GM19193 (cell line): ENCODE data around the gene AKAP8.

Experiments used
- POLR2A ChIP-seq: IDR thresholded peaks from 4 replicates; pipeline ENCODE4 v1.6.1; 2011; ENCODE audit not compliant: insufficient read depth, insufficient read length; ENCODE audit errors: extremely low read depth

Gene AKAP8

DNA sequence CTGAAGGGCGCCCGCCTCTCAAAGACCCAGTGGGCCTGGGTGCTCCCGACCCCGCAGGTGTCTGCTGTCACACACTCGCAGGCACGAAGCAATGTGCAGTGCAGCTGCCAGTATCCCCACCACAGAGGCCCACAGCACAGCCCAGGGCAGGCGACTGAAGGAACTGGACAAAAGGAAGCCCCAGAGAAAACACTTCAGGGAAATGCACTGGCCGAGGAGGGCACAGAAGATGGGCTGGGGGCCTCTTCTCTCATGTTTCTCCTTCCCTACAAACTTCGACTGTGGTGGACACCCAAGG is 10.0 kb downstream of the AKAP8 start:
- peak; percentile 13 for TF ChIP-seq POLR2A

DNA sequence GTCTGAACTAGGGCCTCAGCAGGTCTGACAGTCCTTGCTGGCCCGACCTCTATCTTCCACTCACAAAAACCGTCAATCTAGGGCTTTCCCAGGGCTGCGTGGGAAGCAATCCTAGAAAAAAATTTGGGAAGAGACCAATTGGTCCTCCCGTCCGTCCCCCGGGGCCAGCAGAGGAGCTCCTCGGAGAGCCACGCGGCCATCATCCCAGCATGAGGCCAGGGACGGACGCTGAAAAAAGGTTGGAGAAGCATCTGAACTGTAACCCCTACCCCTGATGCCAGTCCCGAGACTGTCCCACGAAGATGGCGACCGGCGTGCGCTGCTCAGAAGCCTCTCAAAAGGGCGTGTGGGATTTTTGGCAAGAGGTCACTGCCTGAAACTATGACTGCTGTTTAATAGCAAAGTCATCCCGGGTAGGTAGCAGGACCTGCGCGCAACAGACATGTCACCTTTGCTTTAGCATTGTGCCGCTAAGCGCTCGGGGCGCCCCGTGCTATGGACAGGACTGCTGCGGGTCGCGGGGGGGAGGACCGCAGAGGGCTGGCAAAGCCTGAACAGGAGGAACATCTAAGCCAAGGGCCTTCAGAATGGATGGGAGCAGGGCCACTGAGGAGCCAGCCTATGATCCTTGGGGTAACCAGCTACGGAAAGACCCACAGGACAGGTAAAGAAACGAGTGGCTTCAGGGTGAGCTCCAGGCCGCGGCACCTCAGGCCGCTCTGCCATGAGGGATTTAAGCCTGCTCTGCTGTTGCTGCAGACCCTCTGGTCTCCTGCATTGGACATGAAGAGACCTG is 10.6 kb downstream of the AKAP8 start:
- TF ChIP-seq POLR2A, result no peak

DNA sequence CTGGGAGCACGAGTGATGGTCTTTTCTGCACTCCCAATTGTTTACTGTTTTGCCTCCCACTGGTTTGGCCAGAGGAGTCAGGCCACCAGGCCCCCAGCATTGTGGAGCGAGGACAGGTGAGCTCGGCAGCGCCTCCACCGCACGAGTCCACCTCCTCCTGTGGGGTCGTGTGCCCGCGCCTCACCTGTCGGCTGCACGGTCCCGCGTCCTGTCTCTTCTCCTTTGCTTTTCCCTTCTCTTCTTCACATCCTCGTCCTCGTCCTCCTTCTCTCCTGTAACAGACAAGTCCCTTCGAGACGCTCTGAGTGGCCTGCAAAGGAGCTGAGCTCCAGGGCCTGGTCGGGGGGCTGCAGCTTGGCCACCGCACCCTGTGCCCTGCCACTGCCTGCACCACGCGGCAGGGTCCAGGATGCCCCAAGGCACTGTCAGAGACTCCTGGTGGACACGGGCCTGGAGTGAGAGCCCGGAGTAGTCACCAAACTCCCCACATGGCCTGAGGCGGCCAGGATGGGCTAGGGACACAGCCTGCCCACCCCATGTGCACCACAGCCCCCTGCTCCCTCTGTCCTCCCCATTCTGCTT is 11.4 kb downstream of the AKAP8 start:
- no peak for TF ChIP-seq POLR2A

DNA sequence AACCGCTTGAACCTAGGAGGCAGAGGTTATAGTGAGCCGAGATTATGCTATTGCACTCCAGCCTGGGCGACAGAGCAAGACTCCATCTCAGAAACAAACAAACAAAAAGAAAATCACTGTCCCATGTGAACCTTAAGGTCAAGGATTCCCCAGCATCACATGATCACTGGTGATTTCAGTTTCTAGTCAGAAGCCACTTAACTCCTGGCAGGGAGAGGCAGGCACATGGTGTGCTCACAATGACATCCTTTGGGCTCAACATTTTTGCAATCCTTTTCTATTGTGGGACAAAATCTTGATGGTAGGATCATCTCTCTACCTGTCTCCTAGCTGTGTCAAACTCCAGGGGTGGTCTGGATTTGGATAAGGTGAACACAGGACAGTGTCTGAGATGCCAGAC is 12.1 kb downstream of the AKAP8 start:
- TF ChIP-seq POLR2A, result no peak

DNA sequence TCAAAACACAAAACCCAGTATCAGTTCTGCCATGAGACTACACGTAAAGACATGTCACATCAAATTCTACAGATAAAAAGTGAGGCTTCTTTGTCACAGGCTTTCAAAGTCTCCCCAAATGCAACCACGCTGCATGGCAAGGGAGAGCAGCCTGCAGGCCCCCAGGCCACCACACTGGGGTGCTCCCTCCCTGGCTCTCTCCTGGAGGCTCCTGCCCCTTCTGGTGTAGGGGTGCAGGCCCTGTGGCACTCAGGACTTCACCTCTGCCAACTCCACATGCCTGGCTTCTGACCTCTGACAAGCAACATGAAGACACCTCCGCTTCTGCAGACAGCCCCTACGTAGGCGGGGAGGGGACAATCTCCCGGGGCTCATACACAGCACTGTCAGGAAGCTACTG is 14.3 kb downstream of the AKAP8 start:
- no peak for TF ChIP-seq POLR2A

DNA sequence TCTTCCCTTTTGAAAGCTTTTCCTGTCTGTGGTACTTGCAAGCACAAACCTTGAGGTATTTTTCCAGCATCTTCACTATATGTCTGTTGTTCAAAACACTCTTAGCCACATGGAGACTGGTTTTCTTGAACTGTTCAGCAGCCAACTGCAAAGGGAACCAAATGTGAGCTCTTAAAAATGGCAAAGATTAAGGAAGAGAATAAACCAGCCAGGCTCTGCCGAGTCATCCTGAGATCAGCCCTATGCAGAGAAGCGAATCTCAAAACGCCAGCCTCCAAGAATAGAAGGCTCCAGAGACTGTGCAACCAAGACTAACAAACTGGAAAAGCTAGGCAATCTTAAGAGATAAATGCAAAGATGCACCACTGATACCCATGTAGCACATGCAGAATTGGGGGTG is 20.7 kb downstream of the AKAP8 start:
- TF ChIP-seq POLR2A, result no peak

DNA sequence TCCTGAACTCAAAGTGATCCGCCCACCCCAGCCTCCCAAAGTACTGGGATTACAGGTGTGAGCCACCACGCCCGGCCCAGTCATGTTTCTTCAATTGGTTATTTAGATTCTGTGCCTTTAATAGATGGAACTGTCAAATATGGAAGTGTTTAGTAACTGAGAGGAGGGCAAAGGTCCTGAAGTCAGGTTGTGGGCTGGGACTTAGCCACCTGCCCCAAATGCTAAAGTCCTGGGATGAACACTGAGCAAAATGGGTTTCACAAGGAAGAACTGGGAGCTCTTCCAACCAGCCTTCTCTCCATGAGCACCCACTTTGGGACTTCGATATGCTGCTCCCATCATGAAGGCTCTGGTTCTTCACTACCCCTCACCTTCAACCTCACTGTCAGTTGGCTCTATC is 21.7 kb downstream of the AKAP8 start:
- no peak for TF ChIP-seq POLR2A

DNA sequence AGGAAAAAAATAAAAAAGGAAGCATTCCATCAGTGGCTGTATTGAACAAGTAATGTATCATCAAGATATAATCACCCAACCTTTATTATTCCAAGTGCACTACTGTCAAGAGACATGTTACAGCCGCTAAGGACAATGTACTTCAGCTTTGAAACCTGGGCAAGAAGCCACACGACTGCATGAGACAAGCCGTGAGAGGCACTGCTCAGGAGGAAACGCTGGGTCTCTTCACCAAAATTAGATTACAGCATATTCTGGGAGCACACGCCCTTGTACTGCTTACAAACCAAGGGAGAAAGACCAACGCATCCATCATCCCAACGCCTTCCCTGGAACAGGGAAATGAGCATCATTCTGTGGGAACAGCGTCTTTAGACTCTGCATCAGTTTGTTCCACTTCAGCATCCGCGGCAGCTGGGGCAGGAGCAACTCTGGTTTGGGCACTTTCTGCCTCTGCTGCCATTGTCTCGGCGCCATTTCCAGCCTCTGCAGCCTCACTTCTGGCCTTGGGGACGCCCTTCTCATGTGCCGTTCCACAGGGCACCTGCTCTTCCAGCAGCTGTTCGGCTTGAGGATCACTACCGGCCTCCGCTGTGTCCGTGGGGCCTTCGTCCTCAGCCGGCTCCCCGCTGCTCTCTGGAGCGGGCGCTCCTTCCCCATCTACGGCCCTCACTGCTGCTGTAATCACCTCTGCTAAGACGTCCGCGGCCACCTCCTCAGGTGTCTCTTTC is 24.9 kb downstream of the AKAP8 start:
- no peak for TF ChIP-seq POLR2A

DNA sequence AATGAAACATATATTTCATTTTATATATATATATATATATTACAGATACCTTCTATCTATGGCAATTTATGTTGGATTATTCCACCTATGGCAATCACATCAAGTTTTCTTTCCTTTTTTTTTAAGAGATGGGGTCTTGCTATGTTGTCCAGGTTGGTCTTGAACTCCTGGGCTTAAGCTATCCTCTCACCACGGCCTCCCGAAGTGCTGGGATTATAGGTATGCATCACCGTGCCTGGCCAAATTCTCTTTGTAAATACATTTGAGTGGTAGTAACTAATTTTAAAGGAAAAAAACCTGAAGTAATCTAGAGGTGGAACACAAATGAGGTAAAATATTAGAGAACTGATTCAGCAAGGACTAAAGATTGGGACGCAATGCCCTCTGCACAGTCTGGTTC is 25.7 kb downstream of the AKAP8 start:
- no peak for TF ChIP-seq POLR2A

DNA sequence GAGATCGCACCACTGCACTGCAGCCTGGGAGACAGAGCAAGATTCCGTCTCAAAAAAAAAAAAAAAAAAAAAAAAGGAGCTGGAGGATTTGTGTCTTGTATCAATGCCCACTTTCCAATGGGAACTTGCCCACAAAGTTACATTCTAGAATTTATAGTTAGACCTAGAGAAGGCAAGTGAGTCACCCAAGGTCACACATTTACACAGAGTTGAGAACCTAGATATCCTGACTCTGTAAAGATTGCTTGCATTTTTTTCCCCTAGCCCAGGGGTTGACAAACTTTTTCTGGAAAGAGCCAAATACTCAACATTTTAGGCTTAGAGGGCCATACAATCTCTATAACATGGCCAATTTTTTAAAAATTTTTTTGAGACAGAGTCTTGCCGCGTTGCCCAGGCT is 39.5 kb downstream of the AKAP8 start:
- no peak for TF ChIP-seq POLR2A

DNA sequence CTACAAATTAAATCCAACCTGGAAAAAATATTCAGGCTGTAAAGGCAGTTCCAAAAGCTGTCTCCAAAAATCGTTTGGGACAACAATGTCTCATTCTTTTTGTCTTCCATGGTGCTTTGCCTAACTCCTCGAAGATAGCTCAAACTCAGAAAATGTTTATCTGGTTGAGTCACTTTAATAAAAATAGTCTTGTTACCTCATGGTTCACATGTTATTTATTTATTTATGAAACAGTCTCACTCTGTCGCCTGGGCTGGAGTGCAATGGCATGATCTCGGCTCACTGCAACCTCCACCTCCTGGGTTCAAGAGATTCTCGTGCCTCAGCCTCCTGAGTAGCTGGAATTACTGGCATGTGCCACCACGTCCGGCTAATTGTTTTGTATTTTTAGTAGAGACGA is 42.4 kb downstream of the AKAP8 start:
- no peak for TF ChIP-seq POLR2A

DNA sequence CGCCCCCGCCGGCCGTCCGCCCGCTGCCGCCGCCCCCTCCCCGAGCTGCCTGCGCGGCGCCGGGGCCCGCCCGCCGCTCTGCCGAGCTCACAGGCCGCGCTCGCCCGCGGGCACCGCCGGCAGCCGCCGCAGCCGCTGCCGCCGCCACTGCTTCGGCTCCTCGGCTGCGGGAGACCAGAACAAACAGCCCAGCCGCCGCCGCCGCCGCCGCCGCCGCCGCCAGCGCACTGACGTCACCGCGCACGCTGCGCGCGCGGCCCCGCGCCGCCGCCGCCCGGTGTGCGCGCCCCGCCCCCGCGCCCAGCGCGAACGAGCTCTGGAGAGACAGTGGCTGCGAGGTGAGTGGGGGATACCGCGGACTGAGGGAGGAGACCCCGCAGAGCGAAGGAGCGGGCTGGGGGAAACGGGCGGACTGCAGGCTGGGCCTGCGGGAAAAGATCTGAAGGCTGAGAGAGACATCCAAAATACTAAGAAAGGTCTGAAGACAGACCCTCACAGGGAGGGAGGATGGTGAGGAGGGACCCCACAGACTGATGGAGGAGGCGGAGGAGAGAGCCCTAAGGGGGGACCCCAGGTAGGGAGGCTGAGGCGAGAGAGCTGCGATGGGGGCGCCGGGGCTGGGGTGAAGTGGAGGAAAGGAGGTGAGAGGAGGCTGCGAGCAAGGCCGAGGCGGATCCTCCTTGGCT is 47.1 kb downstream of the AKAP8 start, which contains the start of gene BRD4:
Gene BRD4 (minus strand): TSS at position 229 of the 686 bp plus-strand sequence. CDS start 59,440 bp downstream, outside the sequence.
- peak; percentile 57 for TF ChIP-seq POLR2A

DNA sequence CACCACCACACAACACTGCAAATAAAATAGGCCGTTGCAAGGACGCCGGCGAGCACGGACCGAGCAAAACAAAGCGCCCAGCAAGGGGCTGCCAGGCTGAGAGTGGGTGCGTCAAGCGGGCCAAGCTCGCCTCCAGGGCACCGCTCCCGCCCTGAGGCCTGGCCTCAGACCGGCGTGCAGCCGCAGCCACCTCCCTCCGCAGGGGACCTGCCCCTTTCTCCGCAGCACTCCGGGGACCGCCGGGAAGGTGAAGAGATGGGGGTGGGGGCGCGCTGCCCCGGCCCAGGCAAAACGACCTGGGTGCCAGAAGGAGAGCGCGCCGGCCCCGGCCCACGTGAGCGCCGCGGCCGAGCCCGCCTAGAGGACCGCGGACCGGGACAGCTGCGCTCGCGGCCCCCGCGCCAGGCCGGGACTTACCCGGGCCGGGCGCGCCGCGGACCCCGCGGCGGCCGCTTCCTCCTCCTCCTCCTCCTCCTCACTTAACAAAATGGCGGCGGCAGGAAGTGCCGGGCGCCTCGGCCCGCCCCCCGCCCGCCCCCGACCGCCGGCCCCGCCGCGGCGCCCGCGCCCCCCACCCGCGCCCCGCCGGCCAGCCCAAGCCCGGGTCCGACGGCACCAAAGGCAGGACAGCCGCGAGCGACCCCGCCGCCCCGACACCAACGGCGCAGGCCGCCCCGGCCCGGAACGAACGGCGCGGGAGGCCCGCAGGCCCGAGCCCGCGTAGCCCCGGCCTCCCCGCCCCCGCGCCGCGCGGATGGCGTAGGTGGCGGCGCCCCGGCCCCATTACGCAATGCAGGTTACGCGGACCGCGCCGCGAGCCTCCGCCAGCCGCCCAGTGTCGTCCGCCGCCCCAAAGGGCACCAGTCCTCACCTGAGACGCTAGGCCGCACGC is 47.9 kb downstream of the AKAP8 start:
- no peak for TF ChIP-seq POLR2A

DNA sequence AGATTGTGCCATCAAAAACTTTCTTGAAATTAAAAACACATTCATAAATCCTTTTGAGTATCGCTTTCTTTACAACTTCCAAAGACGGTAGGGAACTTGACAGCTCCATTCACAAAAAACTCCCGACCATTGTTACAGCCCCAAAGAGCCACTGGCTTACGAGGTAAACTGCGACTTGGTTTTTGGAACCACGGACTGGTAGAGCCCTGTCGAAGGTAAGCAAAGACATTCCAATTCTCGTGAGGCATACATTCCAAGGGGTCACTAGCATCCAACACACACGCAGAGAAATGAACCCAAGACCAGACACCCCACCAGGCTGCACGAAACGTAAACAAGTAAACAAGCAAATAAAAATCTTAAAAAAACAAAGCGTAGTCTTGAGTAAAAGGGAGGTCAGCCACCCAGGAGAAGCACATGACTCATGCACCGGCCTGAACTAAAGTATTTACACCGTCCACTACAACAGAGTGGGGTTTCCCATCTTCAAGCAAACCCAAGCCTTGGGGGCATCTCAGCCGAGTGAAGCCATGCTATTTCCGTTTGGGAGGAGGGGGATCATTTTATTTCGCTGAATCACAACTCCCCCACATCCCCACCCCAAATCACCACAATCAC is 48.7 kb downstream of the AKAP8 start:
- TF ChIP-seq POLR2A, result no peak
